Embryonic facial prominence (tissue), 1 donor: ENCODE measurements around the gene CLRN1.

Experiments used
- DNase-seq: peaks from one replicate; pipeline ENCODE4 v3.0.0-alpha.2; 2016; ENCODE audit errors: extremely low spot score

The CLRN1 gene

GRCh38 chr3:150921209-150921608 lies 51.3 kb downstream of the CLRN1 start:
- DNase-seq: no peak

DNA sequence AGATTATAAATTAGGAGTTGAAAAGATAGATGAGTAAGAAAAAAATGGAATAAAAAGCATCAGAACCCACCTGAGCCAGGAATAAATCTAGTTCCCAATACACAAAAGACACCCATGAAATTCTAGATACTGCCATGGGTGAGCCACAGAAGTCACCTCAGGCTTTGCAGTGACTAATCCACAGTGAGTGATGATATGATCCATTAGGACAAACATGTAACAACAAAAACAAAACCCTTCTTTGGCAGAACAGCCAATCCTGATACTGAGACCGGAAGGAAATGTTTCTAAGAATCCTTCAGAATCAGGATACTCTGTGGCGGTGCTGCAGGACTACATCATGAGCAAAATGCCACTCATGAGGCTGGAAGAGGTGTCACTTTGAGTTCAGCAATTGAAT lies 52.3 kb downstream of the CLRN1 start:
- no peak for DNase-seq

DNA sequence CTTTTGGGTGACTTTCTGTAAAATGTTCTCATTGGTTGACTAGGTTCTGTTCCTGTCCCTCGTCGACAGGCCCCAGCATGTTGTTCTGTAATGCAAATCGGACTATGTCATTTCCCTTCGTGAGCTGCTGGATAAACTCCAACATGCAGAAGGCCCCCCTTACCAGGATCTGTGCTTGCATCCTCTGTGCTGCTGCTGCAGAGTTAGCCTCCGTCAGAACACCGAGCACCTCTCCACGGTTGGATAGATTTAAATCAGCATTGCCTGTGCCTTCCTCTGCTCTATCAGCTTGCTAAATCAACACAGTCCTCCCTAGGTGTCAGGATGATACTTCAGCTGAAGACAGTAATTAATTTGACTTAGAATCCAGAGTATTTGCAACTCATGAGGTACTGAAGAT lies 54.6 kb downstream of the CLRN1 start:
- DNase-seq: no peak

- DNase-seq: peak; percentile 17
These were observed 59.2 kb downstream of the CLRN1 start for GRCh38 chr3:150913133-150913922.

- DNase-seq: no peak
These were observed 60.0 kb downstream of the CLRN1 start for GRCh38 chr3:150912501-150912900.

GRCh38 chr3:150911771-150912170 lies 60.8 kb downstream of the CLRN1 start:
- no peak for DNase-seq

GRCh38 chr3:150906461-150906860 lies 66.1 kb downstream of the CLRN1 start:
- no peak for DNase-seq

DNA sequence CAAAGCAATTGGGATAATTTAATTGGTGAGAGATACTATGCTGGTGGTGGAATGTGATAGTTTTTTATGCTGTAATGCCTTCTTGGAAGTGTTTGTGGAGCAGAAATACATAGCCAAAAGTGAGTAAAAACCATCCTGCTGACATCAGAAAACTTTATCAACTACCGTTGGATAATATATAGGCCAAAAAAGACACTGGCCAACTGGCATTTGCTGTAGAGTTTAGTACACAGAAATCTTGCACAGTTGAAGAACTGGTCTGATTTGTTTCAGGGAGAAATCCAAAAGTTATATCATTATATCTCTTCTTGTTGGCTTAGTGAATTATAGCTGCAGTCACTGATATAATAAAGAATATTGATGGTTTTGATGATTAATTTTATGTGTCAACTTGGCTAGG lies 66.8 kb downstream of the CLRN1 start:
- no peak for DNase-seq

DNA sequence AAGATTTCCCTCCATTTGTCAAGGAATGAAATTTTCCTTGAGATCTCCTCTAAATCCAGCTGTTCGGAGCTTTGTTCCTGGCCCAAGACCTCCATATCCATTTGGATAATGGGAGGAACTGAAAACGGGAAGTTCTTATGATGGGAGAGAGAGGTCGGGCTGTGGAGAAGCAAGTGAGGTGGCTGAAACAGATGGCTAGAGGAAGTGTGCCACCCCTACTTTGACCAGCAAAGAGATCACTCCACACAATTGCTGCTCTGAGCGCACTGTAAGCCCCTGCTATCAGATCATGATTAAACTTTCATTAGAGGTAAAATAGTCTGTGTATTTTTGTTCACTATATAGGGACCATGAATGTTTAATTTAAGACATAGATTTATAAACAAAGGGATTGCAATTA lies 67.2 kb downstream of the CLRN1 start, which contains the start of gene MINDY4B:
MINDY4B (minus strand) TSS at position 101 of the 400 bp plus-strand sequence; CDS start at position 101, 0 bp downstream.
- DNase-seq: no peak

- no peak for DNase-seq
These were observed 69.5 kb downstream of the CLRN1 start for GRCh38 chr3:150902988-150903387.

DNA sequence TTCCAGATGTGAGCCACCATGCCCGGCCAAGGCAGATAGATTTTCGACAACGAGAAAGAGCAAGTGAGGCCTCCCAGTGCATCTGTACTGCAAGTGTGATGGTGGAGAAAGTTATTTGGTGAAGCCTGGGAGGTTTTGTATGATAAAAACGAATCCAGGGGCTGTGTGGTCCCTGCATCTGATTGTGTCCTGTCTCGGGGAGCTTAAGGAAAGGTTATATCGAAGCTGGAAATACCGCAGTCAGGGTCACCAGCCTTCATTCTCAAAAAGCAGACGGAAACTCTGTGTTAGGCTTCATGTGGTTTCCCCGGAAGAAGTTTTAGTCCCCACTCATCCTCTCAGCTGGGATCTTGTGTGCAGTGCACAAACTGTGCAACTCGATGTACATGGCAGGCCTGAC lies 70.7 kb downstream of the CLRN1 start:
- DNase-seq: no peak

- DNase-seq: no peak
These were observed 73.4 kb downstream of the CLRN1 start for GRCh38 chr3:150899141-150899540.

- DNase-seq: no peak
These were observed 74.3 kb downstream of the CLRN1 start for GRCh38 chr3:150898046-150898754.

DNA sequence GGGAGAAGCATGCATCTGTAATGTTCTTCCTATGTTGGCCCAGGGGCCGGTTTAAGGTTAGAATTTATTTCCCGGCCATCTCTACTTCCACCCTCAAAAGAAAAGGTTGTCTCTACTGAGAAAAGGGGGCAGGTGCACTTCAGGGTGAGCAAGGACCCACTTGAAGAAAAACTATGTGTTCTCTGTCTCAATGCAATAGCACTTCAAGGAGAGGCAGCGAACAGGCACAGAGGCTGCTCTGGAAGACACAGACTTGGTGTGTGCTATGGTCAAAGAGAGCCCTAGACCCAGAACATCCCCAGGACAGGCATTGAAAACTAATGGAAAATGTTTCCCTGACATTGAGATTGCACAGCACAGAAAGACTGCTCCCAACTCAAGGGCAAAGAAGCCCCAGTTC lies 74.9 kb downstream of the CLRN1 start:
- DNase-seq: no peak

- no peak for DNase-seq
These were observed 81.7 kb downstream of the CLRN1 start for GRCh38 chr3:150890831-150891230.

- DNase-seq: no peak
These were observed 82.2 kb downstream of the CLRN1 start for GRCh38 chr3:150890295-150890694.

- no peak for DNase-seq
These were observed 83.4 kb downstream of the CLRN1 start for GRCh38 chr3:150889106-150889505.

DNA sequence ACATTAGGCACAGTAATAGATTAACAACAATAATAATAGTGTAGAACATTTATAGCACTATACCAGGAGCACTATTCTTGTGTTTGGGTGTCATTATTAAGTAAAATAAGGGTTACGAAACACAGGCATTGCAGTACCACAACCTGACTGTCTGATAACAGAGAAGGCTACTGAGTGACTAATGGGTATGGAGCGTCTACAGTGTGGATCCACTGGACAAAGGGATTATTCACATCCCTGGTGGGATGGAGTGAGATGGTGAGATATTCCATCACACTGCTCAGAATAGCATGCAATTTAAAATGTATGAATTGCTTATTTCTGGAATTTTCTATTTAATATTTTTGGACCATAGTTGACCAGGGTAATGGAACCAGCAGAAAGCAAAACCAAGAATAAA lies 85.5 kb downstream of the CLRN1 start:
- no peak for DNase-seq

DNA sequence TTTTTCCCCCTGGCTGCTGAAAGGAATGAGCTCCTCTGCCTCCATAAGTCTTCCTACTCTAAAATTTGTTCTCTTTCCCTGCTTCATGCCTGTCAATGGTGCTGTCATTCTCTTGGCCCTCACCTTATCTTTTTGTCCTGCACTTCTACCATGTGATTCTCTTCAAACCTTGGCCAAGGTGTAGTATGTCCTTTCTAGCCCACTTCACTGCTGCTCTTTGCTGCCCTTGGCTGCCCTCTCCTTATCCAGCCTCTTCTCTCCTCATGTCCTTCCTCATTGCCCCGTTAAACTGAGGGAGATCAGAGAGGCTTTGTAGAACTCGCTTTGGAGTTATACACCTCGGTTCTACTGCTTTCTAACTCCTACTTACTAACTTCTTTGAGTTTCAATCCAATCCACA lies 87.0 kb downstream of the CLRN1 start:
- DNase-seq: no peak

DNA sequence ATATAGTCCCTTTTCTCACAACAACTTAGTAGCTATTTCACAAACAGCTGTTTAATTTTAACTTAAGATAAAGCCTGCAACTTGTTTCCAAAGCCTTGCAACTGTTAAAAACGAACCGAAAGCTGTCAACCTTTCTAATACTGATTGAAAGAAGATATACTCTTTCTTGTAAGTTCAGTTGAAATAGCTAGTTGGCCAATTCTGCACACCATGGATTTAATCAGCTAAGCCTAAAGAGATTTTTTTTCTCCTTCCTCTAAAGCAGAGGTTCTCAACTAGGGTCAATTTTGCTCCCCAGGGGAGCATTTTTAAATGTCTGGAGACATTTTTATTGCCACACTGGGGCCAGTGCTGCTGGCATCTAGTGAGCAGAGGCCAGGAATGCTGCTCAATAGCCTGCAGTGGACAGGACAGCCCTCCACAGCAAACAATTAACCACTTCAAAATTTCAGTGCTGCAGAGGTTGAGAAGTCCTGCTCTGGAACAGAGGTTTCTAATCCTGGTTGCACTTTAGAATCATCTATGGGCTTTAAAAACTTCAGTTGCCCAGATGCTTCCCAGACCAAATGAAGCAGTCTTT lies 93.4 kb downstream of the CLRN1 start:
- DNase-seq: no peak

DNA sequence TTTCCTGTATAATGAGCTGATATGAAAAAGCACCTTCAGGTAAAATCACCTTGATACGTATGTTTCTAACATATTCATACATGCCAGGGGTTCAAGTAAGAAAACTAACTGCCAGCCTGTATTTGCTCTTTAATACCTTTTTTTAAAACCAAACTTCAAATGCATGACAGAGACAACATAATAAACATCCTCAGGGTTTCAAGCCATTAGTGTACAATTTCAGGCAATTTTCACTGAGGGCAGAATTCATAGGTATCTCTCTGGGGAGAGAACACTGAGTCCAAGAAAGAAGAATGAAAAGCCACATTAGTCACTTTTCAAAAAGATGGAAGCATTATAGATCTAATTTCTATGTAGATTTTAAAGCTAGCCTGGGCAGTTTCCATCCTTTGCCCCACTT lies 94.2 kb downstream of the CLRN1 start:
- no peak for DNase-seq

GRCh38 chr3:150877303-150877702 lies 95.2 kb downstream of the CLRN1 start:
- no peak for DNase-seq
